HEK293 (cell line): ENCODE results near the gene RBM20.

Experiments
- GFI1B ChIP-seq: fragments of 450-650 bp; formaldehyde crosslinking; IDR thresholded peaks from 2 replicates; pipeline ENCODE4 v1.5.1; 2016; ENCODE audit warnings: missing biosample characterization, missing genetic modification characterization
- KLF10 ChIP-seq: fragments of 450-650 bp; IDR thresholded peaks from 2 replicates; pipeline ENCODE4 v1.5.1; 2018; ENCODE audit warnings: missing biosample characterization, mild to moderate bottlenecking, missing genetic modification characterization
- OSR2 ChIP-seq: fragments of 450-650 bp; formaldehyde crosslinking; IDR thresholded peaks from 2 replicates; pipeline ENCODE4 v1.5.1; 2016; ENCODE audit warnings: missing biosample characterization, missing genetic modification characterization
- PRDM1 ChIP-seq: fragments of 450-650 bp; formaldehyde crosslinking; IDR thresholded peaks from 2 replicates; pipeline ENCODE4; 2016; ENCODE audit warnings: missing biosample characterization, missing genetic modification characterization
- TCF7L2 ChIP-seq: IDR thresholded peaks from 2 replicates; pipeline ENCODE4 v1.6.1; 2011; ENCODE audit warnings: low read depth, mild to moderate bottlenecking, inconsistent platforms, low read length, moderate library complexity, borderline replicate concordance
- TRIM28 ChIP-seq: IDR thresholded peaks from 2 replicates; pipeline ENCODE4 v1.6.1; 2011; ENCODE audit warnings: low read length, control low read depth, borderline replicate concordance
- ZBTB7A ChIP-seq: fragments of 450-650 bp; formaldehyde crosslinking; IDR thresholded peaks from 2 replicates; pipeline ENCODE4 v1.5.1; 2016; ENCODE audit warnings: low read depth, missing biosample characterization, missing genetic modification characterization
- ZFP69B ChIP-seq: fragments of 450-650 bp; formaldehyde crosslinking; IDR thresholded peaks from 2 replicates; pipeline ENCODE4 v1.5.1; 2016; ENCODE audit warnings: missing biosample characterization, missing genetic modification characterization
- ZNF10 ChIP-seq: fragments of 450-650 bp; formaldehyde crosslinking; IDR thresholded peaks from 2 replicates; pipeline ENCODE4 v1.5.1; 2017; ENCODE audit warnings: missing biosample characterization, missing genetic modification characterization
- ZNF121 ChIP-seq: fragments of 450-650 bp; formaldehyde crosslinking; IDR thresholded peaks from 2 replicates; pipeline ENCODE4 v1.5.1; 2016; ENCODE audit warnings: missing biosample characterization, missing genetic modification characterization
- ZNF138 ChIP-seq: fragments of 450-650 bp; formaldehyde crosslinking; IDR thresholded peaks from 2 replicates; pipeline ENCODE4 v1.5.1; 2016; ENCODE audit warnings: missing biosample characterization, missing genetic modification characterization, borderline replicate concordance
- ZNF16 ChIP-seq: fragments of 450-650 bp; formaldehyde crosslinking; IDR thresholded peaks from 2 replicates; pipeline ENCODE4 v1.5.1; 2016; ENCODE audit warnings: low read depth, missing biosample characterization, missing genetic modification characterization
- ZNF175 ChIP-seq: fragments of 450-650 bp; formaldehyde crosslinking; IDR thresholded peaks from 2 replicates; pipeline ENCODE4 v1.5.1; 2016; ENCODE audit warnings: missing biosample characterization, missing genetic modification characterization
- ZNF19 ChIP-seq: fragments of 450-650 bp; formaldehyde crosslinking; IDR thresholded peaks from 2 replicates; pipeline ENCODE4; 2016; ENCODE audit warnings: missing biosample characterization, missing genetic modification characterization, low read depth
- ZNF23 ChIP-seq: fragments of 450-650 bp; formaldehyde crosslinking; IDR thresholded peaks from 2 replicates; pipeline ENCODE4 v1.5.1; 2016; ENCODE audit warnings: missing biosample characterization, missing genetic modification characterization, borderline replicate concordance
- ZNF24 ChIP-seq: fragments of 450-650 bp; formaldehyde crosslinking; IDR thresholded peaks from 2 replicates; pipeline ENCODE4 v1.5.1; 2016; ENCODE audit warnings: missing biosample characterization, missing genetic modification characterization
- ZNF280D ChIP-seq: fragments of 450-650 bp; formaldehyde crosslinking; IDR thresholded peaks from 2 replicates; pipeline ENCODE4 v1.5.1; 2016; ENCODE audit warnings: missing biosample characterization, missing genetic modification characterization
- ZNF416 ChIP-seq: fragments of 450-650 bp; formaldehyde crosslinking; IDR thresholded peaks from 2 replicates; pipeline ENCODE4 v1.5.1; 2016; ENCODE audit warnings: missing biosample characterization, missing genetic modification characterization
- ZNF473 ChIP-seq: fragments of 450-650 bp; formaldehyde crosslinking; IDR thresholded peaks from 2 replicates; pipeline ENCODE4 v1.5.1; 2017; ENCODE audit warnings: missing biosample characterization, missing genetic modification characterization
- ZNF529 ChIP-seq: fragments of 450-650 bp; formaldehyde crosslinking; IDR thresholded peaks from 2 replicates; pipeline ENCODE4 v1.5.1; 2017; ENCODE audit warnings: missing genetic modification characterization, missing biosample characterization; ENCODE audit not compliant: insufficient replicate concordance
- ZNF548 ChIP-seq: fragments of 450-650 bp; formaldehyde crosslinking; IDR thresholded peaks from 2 replicates; pipeline ENCODE4 v1.5.1; 2016; ENCODE audit warnings: missing biosample characterization, missing genetic modification characterization
- ZNF629 ChIP-seq: fragments of 450-650 bp; formaldehyde crosslinking; IDR thresholded peaks from 2 replicates; pipeline ENCODE4 v1.5.1; 2017; ENCODE audit warnings: missing biosample characterization, missing genetic modification characterization
- ZNF677 ChIP-seq: fragments of 450-650 bp; IDR thresholded peaks from 2 replicates; pipeline ENCODE4 v1.5.0; 2018; ENCODE audit warnings: missing biosample characterization, mild to moderate bottlenecking, missing genetic modification characterization, moderate library complexity
- ZNF701 ChIP-seq: fragments of 450-650 bp; formaldehyde crosslinking; IDR thresholded peaks from 2 replicates; pipeline ENCODE4 v1.5.1; 2016; ENCODE audit warnings: missing biosample characterization, missing genetic modification characterization
- ZNF747 ChIP-seq: fragments of 450-650 bp; formaldehyde crosslinking; IDR thresholded peaks from 2 replicates; pipeline ENCODE4 v1.5.1; 2016; ENCODE audit warnings: missing biosample characterization, missing genetic modification characterization
- ZSCAN4 ChIP-seq: fragments of 450-650 bp; formaldehyde crosslinking; IDR thresholded peaks from 2 replicates; pipeline ENCODE4 v1.5.1; 2017; ENCODE audit warnings: missing biosample characterization, missing genetic modification characterization
- TF ChIP-seq, protein P1 (sequence below): fragments of 450-650 bp; formaldehyde crosslinking; IDR thresholded peaks from 2 replicates; pipeline ENCODE4 v1.5.1; 2016; ENCODE audit warnings: missing biosample characterization, missing genetic modification characterization, borderline replicate concordance
- TF ChIP-seq, protein P2 (sequence below): fragments of 450-650 bp; formaldehyde crosslinking; IDR thresholded peaks from 2 replicates; pipeline ENCODE4 v1.5.1; 2016; ENCODE audit warnings: missing biosample characterization, missing genetic modification characterization, borderline replicate concordance

RBM20 gene

GRCh38 chr10:110802551-110803238 lies 158.6 kb downstream of the RBM20 start (continued):
- TF ChIP-seq ZNF677 (tag by site-specific recombination) (no peak), ZNF23 (tag by site-specific recombination) (no peak), ZNF701 (tag by site-specific recombination) (no peak), ZFP69B (tag by site-specific recombination) (peak; percentile 75), TCF7L2 (no peak), ZNF747 (tag by site-specific recombination) (no peak), ZNF529 (no peak), ZNF280D (tag by site-specific recombination) (no peak), GFI1B (tag by site-specific recombination) (no peak), ZSCAN4 (tag by site-specific recombination) (no peak), ZNF10 (tag by site-specific recombination) (no peak), ZNF416 (no peak), OSR2 (tag by site-specific recombination) (peak; percentile 96), ZNF121 (tag by site-specific recombination) (no peak), ZNF24 (tag by site-specific recombination) (peak; percentile 81; the same call in 1 of the 2 replicates), ZNF16 (tag by site-specific recombination) (no peak), TRIM28 (peak; percentile 84), KLF10 (no peak; the same call in 1 of the 2 replicates), ZNF629 (tag by site-specific recombination) (peak; percentile 87), ZNF548 (tag by site-specific recombination) (no peak), PRDM1 (tag by site-specific recombination) (no peak), ZNF19 (tag by site-specific recombination) (no peak), ZNF175 (tag by site-specific recombination) (no peak), ZNF473 (tag by site-specific recombination) (no peak), ZBTB7A (tag by site-specific recombination) (no peak), ZNF138 (no peak)
- TF ChIP-seq, protein P1, sequence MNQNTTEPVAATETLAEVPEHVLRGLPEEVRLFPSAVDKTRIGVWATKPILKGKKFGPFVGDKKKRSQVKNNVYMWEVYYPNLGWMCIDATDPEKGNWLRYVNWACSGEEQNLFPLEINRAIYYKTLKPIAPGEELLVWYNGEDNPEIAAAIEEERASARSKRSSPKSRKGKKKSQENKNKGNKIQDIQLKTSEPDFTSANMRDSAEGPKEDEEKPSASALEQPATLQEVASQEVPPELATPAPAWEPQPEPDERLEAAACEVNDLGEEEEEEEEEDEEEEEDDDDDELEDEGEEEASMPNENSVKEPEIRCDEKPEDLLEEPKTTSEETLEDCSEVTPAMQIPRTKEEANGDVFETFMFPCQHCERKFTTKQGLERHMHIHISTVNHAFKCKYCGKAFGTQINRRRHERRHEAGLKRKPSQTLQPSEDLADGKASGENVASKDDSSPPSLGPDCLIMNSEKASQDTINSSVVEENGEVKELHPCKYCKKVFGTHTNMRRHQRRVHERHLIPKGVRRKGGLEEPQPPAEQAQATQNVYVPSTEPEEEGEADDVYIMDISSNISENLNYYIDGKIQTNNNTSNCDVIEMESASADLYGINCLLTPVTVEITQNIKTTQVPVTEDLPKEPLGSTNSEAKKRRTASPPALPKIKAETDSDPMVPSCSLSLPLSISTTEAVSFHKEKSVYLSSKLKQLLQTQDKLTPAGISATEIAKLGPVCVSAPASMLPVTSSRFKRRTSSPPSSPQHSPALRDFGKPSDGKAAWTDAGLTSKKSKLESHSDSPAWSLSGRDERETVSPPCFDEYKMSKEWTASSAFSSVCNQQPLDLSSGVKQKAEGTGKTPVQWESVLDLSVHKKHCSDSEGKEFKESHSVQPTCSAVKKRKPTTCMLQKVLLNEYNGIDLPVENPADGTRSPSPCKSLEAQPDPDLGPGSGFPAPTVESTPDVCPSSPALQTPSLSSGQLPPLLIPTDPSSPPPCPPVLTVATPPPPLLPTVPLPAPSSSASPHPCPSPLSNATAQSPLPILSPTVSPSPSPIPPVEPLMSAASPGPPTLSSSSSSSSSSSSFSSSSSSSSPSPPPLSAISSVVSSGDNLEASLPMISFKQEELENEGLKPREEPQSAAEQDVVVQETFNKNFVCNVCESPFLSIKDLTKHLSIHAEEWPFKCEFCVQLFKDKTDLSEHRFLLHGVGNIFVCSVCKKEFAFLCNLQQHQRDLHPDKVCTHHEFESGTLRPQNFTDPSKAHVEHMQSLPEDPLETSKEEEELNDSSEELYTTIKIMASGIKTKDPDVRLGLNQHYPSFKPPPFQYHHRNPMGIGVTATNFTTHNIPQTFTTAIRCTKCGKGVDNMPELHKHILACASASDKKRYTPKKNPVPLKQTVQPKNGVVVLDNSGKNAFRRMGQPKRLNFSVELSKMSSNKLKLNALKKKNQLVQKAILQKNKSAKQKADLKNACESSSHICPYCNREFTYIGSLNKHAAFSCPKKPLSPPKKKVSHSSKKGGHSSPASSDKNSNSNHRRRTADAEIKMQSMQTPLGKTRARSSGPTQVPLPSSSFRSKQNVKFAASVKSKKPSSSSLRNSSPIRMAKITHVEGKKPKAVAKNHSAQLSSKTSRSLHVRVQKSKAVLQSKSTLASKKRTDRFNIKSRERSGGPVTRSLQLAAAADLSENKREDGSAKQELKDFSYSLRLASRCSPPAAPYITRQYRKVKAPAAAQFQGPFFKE (tag by site-specific recombination): no peak
- TF ChIP-seq, protein P2, sequence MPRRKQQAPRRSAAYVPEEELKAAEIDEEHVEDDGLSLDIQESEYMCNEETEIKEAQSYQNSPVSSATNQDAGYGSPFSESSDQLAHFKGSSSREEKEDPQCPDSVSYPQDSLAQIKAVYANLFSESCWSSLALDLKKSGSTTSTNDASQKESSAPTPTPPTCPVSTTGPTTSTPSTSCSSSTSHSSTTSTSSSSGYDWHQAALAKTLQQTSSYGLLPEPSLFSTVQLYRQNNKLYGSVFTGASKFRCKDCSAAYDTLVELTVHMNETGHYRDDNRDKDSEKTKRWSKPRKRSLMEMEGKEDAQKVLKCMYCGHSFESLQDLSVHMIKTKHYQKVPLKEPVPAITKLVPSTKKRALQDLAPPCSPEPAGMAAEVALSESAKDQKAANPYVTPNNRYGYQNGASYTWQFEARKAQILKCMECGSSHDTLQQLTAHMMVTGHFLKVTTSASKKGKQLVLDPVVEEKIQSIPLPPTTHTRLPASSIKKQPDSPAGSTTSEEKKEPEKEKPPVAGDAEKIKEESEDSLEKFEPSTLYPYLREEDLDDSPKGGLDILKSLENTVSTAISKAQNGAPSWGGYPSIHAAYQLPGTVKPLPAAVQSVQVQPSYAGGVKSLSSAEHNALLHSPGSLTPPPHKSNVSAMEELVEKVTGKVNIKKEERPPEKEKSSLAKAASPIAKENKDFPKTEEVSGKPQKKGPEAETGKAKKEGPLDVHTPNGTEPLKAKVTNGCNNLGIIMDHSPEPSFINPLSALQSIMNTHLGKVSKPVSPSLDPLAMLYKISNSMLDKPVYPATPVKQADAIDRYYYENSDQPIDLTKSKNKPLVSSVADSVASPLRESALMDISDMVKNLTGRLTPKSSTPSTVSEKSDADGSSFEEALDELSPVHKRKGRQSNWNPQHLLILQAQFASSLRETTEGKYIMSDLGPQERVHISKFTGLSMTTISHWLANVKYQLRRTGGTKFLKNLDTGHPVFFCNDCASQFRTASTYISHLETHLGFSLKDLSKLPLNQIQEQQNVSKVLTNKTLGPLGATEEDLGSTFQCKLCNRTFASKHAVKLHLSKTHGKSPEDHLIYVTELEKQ: peak; percentile 38; the same call in 1 of the 2 replicates
